OCI-LY7 (cell line): ENCODE results near the gene FAHD2A.

ENCODE experiments used
- CTCF ChIP-seq: fragments of 200-600 bp; sonication (generic); conservative IDR thresholded peaks from 2 replicates; pipeline ENCODE4 v1.5.1; 2014; ENCODE audit warnings: mild to moderate bottlenecking, antibody characterized with exemption, low read length, moderate library complexity, mixed read lengths
- EZH2phosphoT487 ChIP-seq: fragments of 200-600 bp; sonication (generic); IDR thresholded peaks from 2 replicates; pipeline ENCODE4 v1.6.1; 2018; ENCODE audit warnings: low read depth, borderline replicate concordance, mild to moderate bottlenecking, mixed run types, antibody characterized with exemption, low read length, moderate library complexity, mixed read lengths

- TF ChIP-seq CTCF (no peak), EZH2phosphoT487 (no peak)
These were observed 41.1 kb upstream of the FAHD2A start for GRCh38 chr2:95361216-95361980.
